ENCODE results near the gene SKIC2.

DNA sequence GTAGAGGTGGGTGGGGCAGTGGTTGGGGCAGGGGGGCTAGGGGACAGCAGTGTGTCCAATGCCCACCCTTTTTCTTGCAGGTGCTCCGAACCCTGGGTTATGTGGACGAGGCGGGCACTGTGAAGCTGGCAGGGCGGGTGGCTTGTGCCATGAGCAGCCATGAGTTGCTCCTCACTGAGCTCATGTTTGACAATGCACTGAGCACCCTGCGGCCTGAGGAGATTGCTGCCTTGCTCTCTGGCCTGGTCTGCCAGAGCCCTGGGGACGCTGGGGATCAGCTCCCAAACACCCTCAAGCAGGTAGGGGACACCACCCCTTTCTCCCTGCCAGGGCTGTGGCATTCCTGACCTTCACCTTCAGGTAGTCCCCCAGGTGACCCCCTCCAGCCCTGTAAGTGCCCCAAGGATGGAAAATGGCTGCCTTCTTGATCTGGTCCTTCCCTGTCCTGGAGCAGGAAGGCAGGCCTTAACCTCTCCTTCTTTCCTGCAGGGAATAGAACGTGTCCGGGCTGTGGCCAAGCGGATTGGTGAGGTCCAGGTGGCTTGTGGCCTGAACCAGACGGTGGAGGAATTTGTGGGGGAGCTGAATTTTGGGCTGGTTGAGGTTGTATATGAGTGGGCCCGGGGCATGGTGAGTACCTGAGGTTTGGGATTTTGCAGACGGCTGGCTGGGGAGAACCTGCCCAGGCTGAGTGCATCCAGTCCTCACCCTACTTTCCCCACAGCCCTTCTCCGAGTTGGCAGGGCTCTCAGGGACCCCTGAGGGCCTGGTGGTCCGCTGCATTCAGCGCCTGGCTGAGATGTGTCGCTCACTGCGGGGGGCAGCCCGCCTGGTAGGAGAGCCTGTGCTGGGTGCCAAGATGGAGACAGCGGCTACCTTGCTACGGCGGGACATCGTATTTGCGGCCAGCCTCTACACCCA is 10.1 kb downstream of the SKIC2 start:
- TF ChIP-seq POLR2A (IDR thresholded peaks at IDR 0.05; ENCODE audit: low read depth, low read length), result no peak
- TF ChIP-seq POLR2AphosphoS5 (IDR thresholded peaks at IDR 0.05; ENCODE audit: low read depth, low read length), result no peak

Measured in GM12891 (cell line).